Measurements from ENCODE around the gene FBXO22.
"Not testable (repeated sequence)": the region's sequence is repeated elsewhere in the genome, so short reads cannot be mapped to it uniquely, and the experiment has no call there.

Gene FBXO22

GRCh38 chr15:75981149-75981815 is 77.6 kb downstream of the FBXO22 start:
- DNase-seq (ENCODE audit: low read depth), result no peak

- no peak for DNase-seq (ENCODE audit: low read depth)
These were observed 78.8 kb downstream of the FBXO22 start for GRCh38 chr15:75982468-75982867.

DNA sequence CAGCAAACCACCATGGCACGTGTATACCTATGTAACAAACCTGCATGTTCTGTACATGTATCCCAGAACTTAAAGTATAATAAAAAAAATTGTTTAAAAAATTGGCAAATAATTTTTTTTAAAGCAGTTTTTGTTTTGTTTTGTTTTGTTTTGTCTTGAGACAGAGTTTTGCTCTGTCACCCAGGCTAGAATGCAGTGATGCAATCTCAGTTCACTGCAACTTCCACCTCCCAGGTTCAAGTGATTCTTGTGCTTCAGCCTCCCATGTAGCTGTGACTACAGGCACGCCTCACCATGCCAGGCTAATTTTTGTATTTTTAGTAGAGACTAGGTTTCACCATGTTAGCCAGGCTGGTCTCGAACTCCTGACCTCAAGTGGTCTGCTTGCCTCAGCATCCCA is 81.0 kb downstream of the FBXO22 start:
- not testable (repeated sequence) for DNase-seq (ENCODE audit: low read depth)

DNA sequence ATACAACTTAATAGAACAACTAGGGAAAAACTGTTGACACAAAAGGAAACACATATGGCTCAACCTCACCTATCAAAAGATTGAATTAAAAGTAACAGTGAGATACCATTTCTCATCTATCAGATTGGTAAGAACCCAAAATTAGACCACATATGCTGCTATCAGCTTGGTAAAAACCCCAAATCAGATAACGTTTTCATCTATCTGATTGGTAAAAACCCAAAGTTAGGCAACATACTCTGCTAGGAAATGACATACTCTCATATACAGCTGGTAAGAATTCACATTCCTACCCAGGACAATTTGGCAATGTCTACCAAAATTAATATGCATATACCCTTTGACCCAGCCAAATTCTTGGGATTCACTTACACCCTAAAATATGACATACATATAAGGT is 82.3 kb downstream of the FBXO22 start:
- DNase-seq (ENCODE audit: low read depth), result no peak

DNA sequence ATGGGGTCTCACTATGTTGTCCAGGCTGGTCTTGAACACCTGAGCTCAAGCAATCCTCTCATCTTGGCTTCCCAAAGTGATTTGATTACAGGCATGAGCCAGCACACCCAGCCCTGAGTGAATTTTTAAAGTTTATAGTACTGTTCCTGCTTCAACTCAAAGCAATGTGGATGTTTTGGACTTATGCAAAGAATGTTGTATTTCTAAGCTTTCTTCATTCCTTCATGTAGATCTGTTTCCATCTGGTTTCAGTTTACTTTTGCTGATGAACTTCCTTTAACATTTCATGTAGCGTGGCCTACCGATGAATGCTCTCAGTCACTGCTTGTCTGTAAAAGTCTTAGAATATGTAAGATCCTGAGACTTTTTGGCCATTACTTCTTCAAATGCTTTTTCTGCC is 85.4 kb downstream of the FBXO22 start:
- peak; percentile 19 for DNase-seq (ENCODE audit: low read depth)

DNA sequence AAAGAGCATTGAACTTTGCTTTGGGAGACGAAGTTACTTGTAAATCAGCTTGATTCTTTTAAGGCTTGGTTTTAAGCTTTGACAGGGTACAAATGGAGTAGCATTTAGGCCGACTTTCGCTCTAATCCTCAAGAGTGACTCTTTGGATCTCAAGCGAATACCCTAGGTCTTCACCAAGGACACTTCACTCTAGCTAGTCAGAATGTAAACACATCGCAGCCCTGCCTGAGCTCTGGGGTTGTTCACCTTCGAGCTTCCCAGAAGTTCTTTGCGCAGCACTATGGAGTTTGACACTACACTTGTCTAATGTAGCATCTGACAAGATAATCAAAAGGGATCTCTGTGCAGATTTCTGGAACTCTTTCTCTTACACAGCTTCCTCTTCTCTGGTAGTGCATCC is 86.2 kb downstream of the FBXO22 start:
- DNase-seq (ENCODE audit: low read depth), result no peak
